Activated naive CD8-positive, alpha-beta T cell treated with anti-CD3 and anti-CD28 coated beads, Interleukin-2, amount 50 U/mL, for 24 hours (primary cell): ENCODE results near the gene DDX59.

Source experiments
- ATAC-seq: fragments of 150-1000 bp; cut with Tn5 transposase; one replicate; pipeline ENCODE4 v1.10.0; 2021
- DNase-seq: peaks from one replicate; pipeline ENCODE4 v3.0.0; 2021
- H3K27ac Mint-ChIP-seq: one replicate; pipeline ENCODE4 v1.8.0; 2021; ENCODE audit warnings: mild to moderate bottlenecking, mixed read lengths
- H3K27me3 Mint-ChIP-seq: one replicate; pipeline ENCODE4 v1.8.0; 2021; ENCODE audit warnings: mixed read lengths
- H3K36me3 Mint-ChIP-seq: one replicate; pipeline ENCODE4 v1.8.0; 2021; ENCODE audit warnings: low read depth, mixed read lengths
- H3K4me1 Mint-ChIP-seq: one replicate; pipeline ENCODE4 v1.8.0; 2021; ENCODE audit warnings: mixed read lengths
- H3K4me3 Mint-ChIP-seq: one replicate; pipeline ENCODE4 v1.8.0; 2021; ENCODE audit warnings: mild to moderate bottlenecking, moderate library complexity, mixed read lengths
- H3K9me3 Mint-ChIP-seq: one replicate; pipeline ENCODE4 v1.8.0; 2021; ENCODE audit warnings: mixed read lengths

The DDX59 gene

DNA sequence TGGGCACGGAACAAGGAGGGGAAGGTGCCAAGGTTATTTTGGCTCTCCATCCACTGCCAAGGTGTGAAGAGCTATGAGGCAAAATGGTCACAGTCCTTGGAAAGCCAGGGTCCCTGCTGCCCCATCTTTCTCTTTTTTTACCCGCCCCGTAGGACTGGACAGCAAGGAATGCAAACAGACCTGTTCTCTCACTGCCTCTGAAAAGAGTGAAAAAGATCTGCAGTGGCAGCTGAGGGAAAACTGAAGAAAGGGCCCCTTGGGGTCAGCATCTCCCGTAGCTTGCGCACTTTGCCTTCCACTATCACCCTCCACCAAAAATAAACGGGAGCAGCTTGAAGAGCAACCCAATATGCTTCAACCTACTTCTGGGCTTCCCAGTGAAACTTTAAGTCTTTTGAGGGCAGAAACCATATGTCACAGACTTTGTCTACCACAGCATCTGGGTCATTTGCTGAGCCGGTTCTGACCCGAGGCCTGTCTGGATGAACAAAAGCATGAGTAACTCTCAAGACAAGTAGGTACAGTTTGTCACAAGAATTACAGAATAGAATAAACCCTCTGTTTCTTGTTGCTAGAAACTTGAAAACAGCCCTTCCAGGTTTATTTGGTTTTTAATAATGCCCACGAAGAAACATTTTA is 39.7 kb downstream of the DDX59 start:
- Mint-ChIP-seq H3K4me3 (no peak overlapping the region), H3K27ac (no peak overlapping the region), H3K4me1 (peaks cover 41% of the 10 kb centered on the region), H3K36me3 (no peaks in the 10 kb centered on the region), H3K9me3 (no peaks in the 10 kb centered on the region), H3K27me3 (peaks cover 2% of the 10 kb centered on the region)
- DNase-seq (no peak), ATAC-seq (no peak)

DNA sequence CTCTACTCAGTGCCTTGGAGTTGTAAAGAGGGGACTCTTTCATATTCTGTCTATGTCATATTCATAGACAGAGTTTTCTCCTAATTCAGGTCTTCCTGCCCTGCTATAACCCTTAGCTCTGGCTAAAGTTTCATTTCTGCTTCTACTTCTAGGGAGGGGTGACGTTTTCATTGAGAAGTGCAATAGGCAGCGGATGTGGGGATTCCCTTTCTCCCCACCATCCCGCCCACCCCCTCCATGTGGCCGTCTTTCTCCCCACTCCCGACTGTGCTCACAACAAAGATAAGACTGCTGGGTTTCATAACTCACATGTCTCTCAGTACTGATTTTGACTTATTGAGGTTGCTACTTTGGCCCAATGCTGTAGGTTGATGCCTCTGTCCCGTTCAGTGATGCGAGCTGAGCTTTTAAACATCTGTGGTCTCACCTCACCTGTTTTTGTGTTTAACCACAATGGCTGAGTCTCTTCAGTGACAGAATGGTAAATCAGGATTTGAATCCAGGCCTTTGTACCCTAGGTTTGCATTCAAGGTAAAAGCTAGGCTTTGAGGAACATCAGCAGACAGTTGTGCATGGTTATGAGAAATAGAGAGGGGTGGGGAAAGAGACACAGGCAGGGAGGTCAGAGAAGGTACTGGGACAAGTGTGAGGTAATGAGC is 41.4 kb downstream of the DDX59 start:
- Mint-ChIP-seq H3K27ac (peak overlapping the region; percentile 70), H3K4me1 (peaks cover 48% of the 10 kb centered on the region), H3K4me3 (peak overlapping the region; percentile 33), H3K9me3 (no peaks in the 10 kb centered on the region), H3K36me3 (no peaks in the 10 kb centered on the region), H3K27me3 (peaks cover 2% of the 10 kb centered on the region)
- peak; percentile 61 for DNase-seq
- peak; percentile 87 for ATAC-seq

GRCh38 chr1:200627575-200628222 is 42.0 kb downstream of the DDX59 start:
- Mint-ChIP-seq H3K36me3 (no peaks in the 10 kb centered on the region), H3K4me3 (peak overlapping the region; percentile 6), H3K4me1 (peaks cover 48% of the 10 kb centered on the region), H3K27ac (peak overlapping the region; percentile 70), H3K27me3 (peaks cover 2% of the 10 kb centered on the region), H3K9me3 (no peaks in the 10 kb centered on the region)
- DNase-seq (no peak), ATAC-seq (no peak)

DNA sequence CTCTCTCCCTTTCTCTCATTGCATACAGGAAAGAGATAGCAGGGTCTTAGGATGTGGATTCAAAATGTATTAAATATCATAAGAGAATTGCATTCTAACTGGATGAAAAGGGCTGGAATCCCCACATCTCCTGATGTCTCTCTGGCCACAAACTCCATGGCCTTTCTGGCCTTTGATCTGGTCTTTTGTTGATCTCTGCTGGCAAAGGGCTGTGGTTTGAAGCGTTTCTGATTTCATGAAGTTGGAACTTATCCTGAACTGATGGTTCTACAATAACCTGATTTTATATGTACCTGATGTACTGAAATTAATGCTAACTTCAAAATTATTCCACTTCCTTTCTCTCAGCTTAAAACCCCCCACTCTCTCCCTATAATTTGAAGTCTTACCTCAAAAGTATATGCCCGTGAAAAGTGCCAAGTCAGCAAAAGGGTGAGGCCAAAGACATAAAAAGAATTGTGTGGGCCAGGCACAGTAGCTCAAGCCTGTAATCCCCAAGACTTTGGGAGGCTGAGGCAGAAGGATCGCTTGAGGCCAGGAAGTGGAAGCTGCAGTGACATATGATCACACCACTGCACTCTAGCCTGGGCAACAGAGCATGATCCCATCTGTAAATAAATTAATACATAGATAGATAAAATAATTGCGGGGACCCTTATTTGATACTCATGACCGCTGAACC is 42.7 kb downstream of the DDX59 start:
- no peaks in the 10 kb centered on the region for H3K9me3 Mint-ChIP-seq
- peaks cover 2% of the 10 kb centered on the region for H3K27me3 Mint-ChIP-seq
- no peaks in the 10 kb centered on the region for H3K36me3 Mint-ChIP-seq
- peaks cover 51% of the 10 kb centered on the region for H3K4me1 Mint-ChIP-seq
- H3K4me3 Mint-ChIP-seq = no peak overlapping the region
- no peak for ATAC-seq
- no peak overlapping the region for H3K27ac Mint-ChIP-seq
- no peak for DNase-seq

DNA sequence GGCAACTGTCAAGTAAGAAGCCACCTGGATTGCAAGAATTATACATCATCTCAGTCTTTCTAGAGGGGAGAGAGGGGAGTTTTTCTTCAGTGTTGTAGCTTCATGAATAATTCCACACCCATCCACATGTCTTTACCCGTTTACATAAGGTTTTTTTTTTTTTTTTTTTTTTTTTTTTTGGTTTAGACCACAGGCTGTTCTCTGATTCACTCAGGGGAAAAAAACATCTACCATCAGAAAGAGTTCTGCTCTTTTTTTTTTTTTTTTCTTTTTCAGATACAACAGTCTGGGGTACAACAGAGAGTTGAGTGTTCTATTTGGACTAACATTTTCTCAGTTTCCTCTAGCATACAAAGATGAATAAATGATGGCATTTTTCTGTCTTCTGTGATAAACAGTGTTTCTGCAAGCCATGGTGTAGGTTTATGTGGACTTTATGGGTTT is 44.3 kb downstream of the DDX59 start:
- peak overlapping the region; percentile 89 for H3K27ac Mint-ChIP-seq
- peak; percentile 46 for ATAC-seq
- H3K4me3 Mint-ChIP-seq = peak overlapping the region; percentile 64
- peaks cover 2% of the 10 kb centered on the region for H3K27me3 Mint-ChIP-seq
- peaks cover 61% of the 10 kb centered on the region for H3K4me1 Mint-ChIP-seq
- no peaks in the 10 kb centered on the region for H3K36me3 Mint-ChIP-seq
- no peak for DNase-seq
- no peaks in the 10 kb centered on the region for H3K9me3 Mint-ChIP-seq

- peak overlapping the region; percentile 64 for H3K4me3 Mint-ChIP-seq
Observed at GRCh38 chr1:200624679-200625335, 44.9 kb downstream of the DDX59 start.

DNA sequence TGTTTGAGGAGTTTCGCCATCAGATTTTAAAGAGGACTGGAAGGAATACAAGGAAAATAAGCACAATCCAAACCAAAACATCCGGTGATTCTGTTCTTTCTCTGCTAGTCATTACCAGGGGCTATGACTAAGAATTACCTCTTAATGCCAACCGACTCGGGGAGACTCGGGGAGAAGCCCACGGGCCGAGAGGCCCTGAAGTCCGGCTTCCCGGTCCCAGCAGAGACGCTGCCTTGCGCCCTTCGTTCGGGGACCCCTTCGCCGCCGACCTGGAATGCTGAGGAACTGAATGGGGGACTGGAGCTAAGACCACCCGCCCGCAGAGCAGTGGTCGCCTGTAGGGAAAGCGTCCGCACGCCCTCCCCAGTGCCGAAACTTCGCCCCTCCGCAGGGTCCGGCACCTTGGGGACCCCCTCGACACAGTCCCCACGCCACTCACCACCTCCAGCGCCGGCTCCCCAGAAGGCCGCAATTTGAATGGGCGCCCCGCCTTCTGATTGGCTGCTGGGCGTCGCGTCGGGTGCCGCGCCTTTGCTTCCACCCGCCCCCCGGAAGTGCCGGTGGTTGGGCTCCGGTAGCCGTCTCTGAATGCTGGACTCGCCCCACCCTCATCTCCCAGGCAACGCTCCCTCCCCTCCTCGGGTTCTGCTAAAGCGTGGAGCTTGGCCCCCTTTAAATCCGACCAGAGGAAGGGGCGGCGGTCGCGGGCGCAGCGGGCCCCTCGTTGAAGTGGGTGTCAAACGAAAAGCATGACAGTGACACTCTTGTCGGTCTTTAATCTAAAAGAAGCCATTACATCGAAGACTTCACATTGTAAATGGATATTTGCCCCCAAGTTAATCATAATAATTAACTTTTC is 49.2 kb downstream of the DDX59 start, which contains the start of gene KIF14:
Gene KIF14 (minus strand): TSS at position 479 of the 859 bp plus-strand sequence. CDS start 2,028 bp downstream, outside the sequence.
- Mint-ChIP-seq H3K27ac (peak within 1 kb of the TSS; percentile 83), H3K36me3 (peaks cover 12% of the 10 kb centered on the region), H3K27me3 (peaks cover 6% of the 10 kb centered on the region), H3K4me1 (peaks cover 34% of the 10 kb centered on the region), H3K9me3 (no peaks in the 10 kb centered on the region), H3K4me3 (peak within 1 kb of the TSS; percentile 87)
- ATAC-seq (peak; percentile 94), DNase-seq (peak; percentile 94)

More at GRCh38 chr1:200624679-200625335, 44.9 kb downstream of the DDX59 start:
- ATAC-seq = no peak
- no peak for DNase-seq
- H3K36me3 Mint-ChIP-seq = peaks cover 2% of the 10 kb centered on the region
- H3K4me1 Mint-ChIP-seq = peaks cover 65% of the 10 kb centered on the region
- peak overlapping the region; percentile 89 for H3K27ac Mint-ChIP-seq
- no peaks in the 10 kb centered on the region for H3K9me3 Mint-ChIP-seq
- H3K27me3 Mint-ChIP-seq = peaks cover 2% of the 10 kb centered on the region

DNA sequence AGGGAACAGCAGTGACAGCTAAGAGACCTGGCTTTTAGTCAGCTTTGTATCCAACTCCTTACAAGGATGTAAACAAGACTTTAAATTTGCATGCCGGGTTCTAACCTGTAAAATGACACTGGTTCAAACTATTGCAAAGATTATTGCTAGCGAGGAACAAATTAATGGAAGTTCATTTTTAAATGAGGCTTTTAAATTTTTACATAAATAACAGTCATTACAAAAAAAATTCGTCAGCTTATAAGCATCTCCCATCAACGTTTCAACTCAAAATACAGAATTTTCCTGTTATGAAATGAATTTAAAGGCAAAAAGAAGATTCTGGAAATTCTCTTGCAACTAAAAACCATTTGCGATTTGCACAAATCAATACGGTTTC is 49.8 kb downstream of the DDX59 start:
- no peak for DNase-seq
- Mint-ChIP-seq H3K4me1 (peaks cover 28% of the 10 kb centered on the region), H3K36me3 (peaks cover 12% of the 10 kb centered on the region), H3K9me3 (no peaks in the 10 kb centered on the region), H3K27me3 (peaks cover 4% of the 10 kb centered on the region), H3K4me3 (peak overlapping the region; percentile 87), H3K27ac (peak overlapping the region; percentile 83)
- no peak for ATAC-seq

GRCh38 chr1:200610846-200611245 is 58.9 kb downstream of the DDX59 start:
- Mint-ChIP-seq H3K9me3 (no peaks in the 10 kb centered on the region), H3K4me3 (no peak overlapping the region), H3K27me3 (no peaks in the 10 kb centered on the region), H3K27ac (no peak overlapping the region), H3K36me3 (peaks cover 31% of the 10 kb centered on the region), H3K4me1 (no peaks in the 10 kb centered on the region)
- DNase-seq = no peak
- no peak for ATAC-seq

GRCh38 chr1:200602632-200603031 is 67.1 kb downstream of the DDX59 start:
- H3K36me3 Mint-ChIP-seq = peaks cover 43% of the 10 kb centered on the region

More at GRCh38 chr1:200602632-200603031, 67.1 kb downstream of the DDX59 start:
- Mint-ChIP-seq H3K9me3 (no peaks in the 10 kb centered on the region), H3K4me3 (no peak overlapping the region), H3K27me3 (no peaks in the 10 kb centered on the region), H3K27ac (no peak overlapping the region), H3K4me1 (peaks cover 2% of the 10 kb centered on the region)
- ATAC-seq (no peak), DNase-seq (no peak)
